ENCODE measurements around the gene KRT24.

GRCh38 chr17:40658396-40658795 lies 45.2 kb downstream of the KRT24 start:
- TF ChIP-seq CTCF (IDR thresholded peaks at IDR 0.05; ENCODE audit: extremely low read depth in 1 of 2, insufficient read depth in 1 of 2, low read depth in 1 of 2, low read length in 2 of 2), result no peak
- no peak for TF ChIP-seq POLR2AphosphoS5 (IDR thresholded peaks at IDR 0.05; ENCODE audit: insufficient read depth, low read depth, low read length)
- no peak for TF ChIP-seq EZH2 (IDR thresholded peaks at IDR 0.05; ENCODE audit: borderline replicate concordance, low read depth, low read length, severe bottlenecking)
- no peak for TF ChIP-seq FOS (IDR thresholded peaks at IDR 0.05; ENCODE audit: borderline replicate concordance, insufficient read depth, low read length)
- TF ChIP-seq POLR2A (IDR thresholded peaks at IDR 0.05; ENCODE audit: low read depth, low read length), result no peak
- TF ChIP-seq MYC (IDR thresholded peaks at IDR 0.05; ENCODE audit: low read depth, low read length), result no peak

All from endothelial cell of umbilical vein (primary cell).